ENCODE measurements around the gene ARL6IP4. TPM values are rescaled to one million over a fixed set of nuclear protein-coding genes. Genes with fewer than 3 reads are reported as not detected.

ARL6IP4 gene
- total and polyA plus RNA-seq, 10 of the 15 experiments (the other 5 are each of a cell fraction or from before 2014, with no cell fraction given): 2.5 to 320 (median 188) TPM

GRCh38 chr12:123010110-123010509 is 29.6 kb downstream of the ARL6IP4 start:
- WGBS (ENCODE audit: insufficient coverage, insufficient replicate concordance, low lambda C conversion rate, missing lambda C conversion rate): 10% methylated on average over 1 of the region's 1 CpG
- intact Hi-C loops (cut with micrococcal nuclease; ENCODE audit: unreplicated experiment): no loop called here
- no TSS peak for BruUV-seq (replicated peaks)
- Histone ChIP-seq H4K20me1 (ENCODE audit: control insufficient read depth, insufficient read depth) (no peaks in the 10 kb centered on the region), H3K36me3 (ENCODE audit: control insufficient read depth in 2 of 2, insufficient read depth in 2 of 2, low read length in 1 of 2) (no peaks in the 10 kb centered on the region), H3K4me1 (ENCODE audit: control insufficient read depth, insufficient read depth, low read length) (no peaks in the 10 kb centered on the region), H3K9me3 (replicated peaks; ENCODE audit: control insufficient read depth, insufficient read depth, low read length) (no peaks in the 10 kb centered on the region), H3K79me2 (ENCODE audit: control insufficient read depth, insufficient read depth, low read length) (no peaks in the 10 kb centered on the region), H3K27ac (ENCODE audit: control insufficient read depth, insufficient read depth) (no peak overlapping the region), H3K4me2 (ENCODE audit: control insufficient read depth, insufficient read depth) (no peak overlapping the region), H3K9ac (ENCODE audit: control insufficient read depth, insufficient read depth, low read length) (no peak overlapping the region), H3K4me3 (no peak overlapping the region), H2AFZ (ENCODE audit: control insufficient read depth, low read depth, low read length) (no peak overlapping the region), H3K27me3 (replicated peaks in 1 of 2; ENCODE audit: control insufficient read depth in 2 of 2, insufficient read depth in 2 of 2, low read length in 1 of 2) (peaks cover 0 to 3% of the 10 kb centered on the region in 2 experiments; a peak in 3 of 4 replicates)
- ChIA-PET POLR2A (no interaction called here), RAD21 (ENCODE audit: unreplicated experiment) (no interaction called here), SMC1A (ENCODE audit: uncharacterized antibody, unreplicated experiment) (no interaction called here), CTCF (no interaction called here)
- TF ChIP-seq SUPT20H (IDR thresholded peaks at IDR 0.05; ENCODE audit: borderline replicate concordance, control insufficient read depth, low read depth, low read length): no peak
- TF ChIP-seq HDGF (IDR thresholded peaks at IDR 0.05): no peak
- no peak for TF ChIP-seq BRCA1 (IDR thresholded peaks at IDR 0.05; ENCODE audit: low read depth, low read length)
- no peak for TF ChIP-seq BACH1 (IDR thresholded peaks at IDR 0.05; ENCODE audit: borderline replicate concordance)
- TF ChIP-seq ATF2 (IDR thresholded peaks at IDR 0.05; ENCODE audit: low read length): no peak
- no peak for TF ChIP-seq SREBF2 (IDR thresholded peaks at IDR 0.05; ENCODE audit: low read length)
- TF ChIP-seq, protein P1, sequence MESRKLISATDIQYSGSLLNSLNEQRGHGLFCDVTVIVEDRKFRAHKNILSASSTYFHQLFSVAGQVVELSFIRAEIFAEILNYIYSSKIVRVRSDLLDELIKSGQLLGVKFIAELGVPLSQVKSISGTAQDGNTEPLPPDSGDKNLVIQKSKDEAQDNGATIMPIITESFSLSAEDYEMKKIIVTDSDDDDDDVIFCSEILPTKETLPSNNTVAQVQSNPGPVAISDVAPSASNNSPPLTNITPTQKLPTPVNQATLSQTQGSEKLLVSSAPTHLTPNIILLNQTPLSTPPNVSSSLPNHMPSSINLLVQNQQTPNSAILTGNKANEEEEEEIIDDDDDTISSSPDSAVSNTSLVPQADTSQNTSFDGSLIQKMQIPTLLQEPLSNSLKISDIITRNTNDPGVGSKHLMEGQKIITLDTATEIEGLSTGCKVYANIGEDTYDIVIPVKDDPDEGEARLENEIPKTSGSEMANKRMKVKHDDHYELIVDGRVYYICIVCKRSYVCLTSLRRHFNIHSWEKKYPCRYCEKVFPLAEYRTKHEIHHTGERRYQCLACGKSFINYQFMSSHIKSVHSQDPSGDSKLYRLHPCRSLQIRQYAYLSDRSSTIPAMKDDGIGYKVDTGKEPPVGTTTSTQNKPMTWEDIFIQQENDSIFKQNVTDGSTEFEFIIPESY (IDR thresholded peaks at IDR 0.05): no peak
- no peak for TF ChIP-seq BCL11A (IDR thresholded peaks at IDR 0.05; ENCODE audit: low read depth, low read length)
- no peak for TF ChIP-seq CREB1 (IDR thresholded peaks at IDR 0.05; ENCODE audit: low read depth)
- no peak for TF ChIP-seq NRF1 (conservative IDR thresholded peaks at IDR 0.05; ENCODE audit: low read depth, low read length)
- no peak for TF ChIP-seq SREBF1 (IDR thresholded peaks at IDR 0.05; ENCODE audit: low read length)
- no peak for TF ChIP-seq ZSCAN29 (IDR thresholded peaks at IDR 0.05)
- TF ChIP-seq ZNF217 (IDR thresholded peaks at IDR 0.05): no peak
- TF ChIP-seq MYB (IDR thresholded peaks at IDR 0.05; ENCODE audit: borderline replicate concordance, low read depth, low read length): no peak
- TF ChIP-seq, protein P2, sequence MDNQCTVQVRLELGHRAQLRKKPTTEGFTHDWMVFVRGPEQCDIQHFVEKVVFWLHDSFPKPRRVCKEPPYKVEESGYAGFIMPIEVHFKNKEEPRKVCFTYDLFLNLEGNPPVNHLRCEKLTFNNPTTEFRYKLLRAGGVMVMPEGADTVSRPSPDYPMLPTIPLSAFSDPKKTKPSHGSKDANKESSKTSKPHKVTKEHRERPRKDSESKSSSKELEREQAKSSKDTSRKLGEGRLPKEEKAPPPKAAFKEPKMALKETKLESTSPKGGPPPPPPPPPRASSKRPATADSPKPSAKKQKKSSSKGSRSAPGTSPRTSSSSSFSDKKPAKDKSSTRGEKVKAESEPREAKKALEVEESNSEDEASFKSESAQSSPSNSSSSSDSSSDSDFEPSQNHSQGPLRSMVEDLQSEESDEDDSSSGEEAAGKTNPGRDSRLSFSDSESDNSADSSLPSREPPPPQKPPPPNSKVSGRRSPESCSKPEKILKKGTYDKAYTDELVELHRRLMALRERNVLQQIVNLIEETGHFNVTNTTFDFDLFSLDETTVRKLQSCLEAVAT (IDR thresholded peaks at IDR 0.05): no peak
- TF ChIP-seq SUZ12 (IDR thresholded peaks at IDR 0.05; ENCODE audit: unreplicated experiment): no peak
- no peak for TF ChIP-seq WRNIP1 (IDR thresholded peaks at IDR 0.05; ENCODE audit: borderline replicate concordance, low read depth, low read length)
- DNase-seq (ENCODE audit: low read depth, low spot score) (no peak), ATAC-seq (no peak), FAIRE-seq (no peak)
- in situ Hi-C loops (cut with MboI): no loop called here

All from GM12878 (cell line).